Lower leg skin (tissue), 4 donors: ENCODE results near the gene ZMYM2. TPM values are rescaled to one million over a fixed set of nuclear protein-coding genes. Genes with fewer than 3 reads are reported as not detected.

Experiments used
- DNase-seq, 2 donors: peaks; one replicate each; pipeline ENCODE4 v3.0.0-alpha.2; 2019; ENCODE audit warnings: low spot score in 2 of 2
- H3K4me3 ChIP-seq: fragments of 200-600 bp; sonication (generic); 2 replicates; pipeline ENCODE4 v1.5.1; 2017; ENCODE audit warnings: mild to moderate bottlenecking, low read depth; ENCODE audit not compliant: poor library complexity, severe bottlenecking
- POLR2A ChIP-seq, 2 donors: fragments of 450-650 bp; IDR thresholded peaks; one replicate each; pipeline ENCODE4 v1.6.1; 2016 to 2017; ENCODE audit warnings: antibody characterized with exemption in 2 of 2, mild to moderate bottlenecking in 1 of 2, moderate library complexity in 1 of 2
- WGBS, 2 donors: methylation state at CpG; one replicate each; pipeline ENCODE4 v1.1.5; 2018; 5-methylcytosine and 5-hydroxymethylcytosine counted together
- intact Hi-C: fragments of 100-400 bp; cut with DNase I; formaldehyde crosslinking; loops from one replicate; pipeline ENCODE4 v1.15.0; 2023; ENCODE audit warnings: low total_unique reads
- total RNA-seq, 4 donors: library from RNA; depleted of rRNA; stranded (reverse); fragments of >200 nt; gene quantifications; one replicate each; pipeline ENCODE4 v1.1.0, GENCODE V29; 2016
- TF ChIP-seq, protein P1 (sequence below), 3 donors: fragments of 450-650 bp; IDR thresholded peaks; one replicate each; pipeline ENCODE4 v1.5.1; 2016; ENCODE audit warnings: antibody characterized with exemption in 3 of 3, mild to moderate bottlenecking in 3 of 3, moderate library complexity in 2 of 3

The ZMYM2 gene
- total RNA-seq, 4 donors from 2014 or later, result 37.5 to 58.2 (median 49.5) TPM

- DNase-seq, result no peak
- intact Hi-C loops, result no loop called here
- TF ChIP-seq POLR2A (IDR thresholded peaks at IDR 0.05), result no peak
- TF ChIP-seq, protein P1, sequence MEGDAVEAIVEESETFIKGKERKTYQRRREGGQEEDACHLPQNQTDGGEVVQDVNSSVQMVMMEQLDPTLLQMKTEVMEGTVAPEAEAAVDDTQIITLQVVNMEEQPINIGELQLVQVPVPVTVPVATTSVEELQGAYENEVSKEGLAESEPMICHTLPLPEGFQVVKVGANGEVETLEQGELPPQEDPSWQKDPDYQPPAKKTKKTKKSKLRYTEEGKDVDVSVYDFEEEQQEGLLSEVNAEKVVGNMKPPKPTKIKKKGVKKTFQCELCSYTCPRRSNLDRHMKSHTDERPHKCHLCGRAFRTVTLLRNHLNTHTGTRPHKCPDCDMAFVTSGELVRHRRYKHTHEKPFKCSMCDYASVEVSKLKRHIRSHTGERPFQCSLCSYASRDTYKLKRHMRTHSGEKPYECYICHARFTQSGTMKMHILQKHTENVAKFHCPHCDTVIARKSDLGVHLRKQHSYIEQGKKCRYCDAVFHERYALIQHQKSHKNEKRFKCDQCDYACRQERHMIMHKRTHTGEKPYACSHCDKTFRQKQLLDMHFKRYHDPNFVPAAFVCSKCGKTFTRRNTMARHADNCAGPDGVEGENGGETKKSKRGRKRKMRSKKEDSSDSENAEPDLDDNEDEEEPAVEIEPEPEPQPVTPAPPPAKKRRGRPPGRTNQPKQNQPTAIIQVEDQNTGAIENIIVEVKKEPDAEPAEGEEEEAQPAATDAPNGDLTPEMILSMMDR (IDR thresholded peaks at IDR 0.05), result no peak
- WGBS, 2 donors, result 91% methylated on average over 2 of the region's 2 CpGs
- no peak overlapping the region for H3K4me3 ChIP-seq
Observed at GRCh38 chr13:19991531-19991930, 33.0 kb downstream of the ZMYM2 start.

GRCh38 chr13:19993024-19993423 is 34.5 kb downstream of the ZMYM2 start:
- DNase-seq, result no peak
- TF ChIP-seq, protein P1 (IDR thresholded peaks at IDR 0.05), result no peak
- TF ChIP-seq POLR2A (IDR thresholded peaks at IDR 0.05), result no peak
- WGBS, 2 donors, result 92% methylated on average over 4 of the region's 4 CpGs
- intact Hi-C loops, result no loop called here
- no peak overlapping the region for H3K4me3 ChIP-seq

DNA sequence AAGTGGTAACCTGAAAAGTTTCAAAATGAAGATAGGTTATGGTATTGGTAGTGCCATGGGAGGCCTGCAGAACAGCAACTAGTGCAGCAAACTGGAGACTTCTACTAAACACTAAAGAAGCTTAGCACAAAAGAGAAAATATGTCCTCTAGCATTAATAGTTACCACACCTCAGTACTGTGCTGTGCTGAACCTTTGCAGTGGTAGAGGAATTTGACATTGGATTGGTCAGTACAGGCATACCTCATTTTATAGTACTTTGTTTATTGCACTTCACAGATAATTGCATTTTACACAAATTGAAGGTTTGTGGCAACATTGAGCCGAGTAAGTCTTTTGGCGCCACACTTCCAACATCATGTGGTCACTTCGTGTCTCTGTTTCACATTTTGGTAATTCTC is 40.4 kb downstream of the ZMYM2 start:
- no peak for TF ChIP-seq POLR2A (IDR thresholded peaks at IDR 0.05)
- TF ChIP-seq, protein P1 (IDR thresholded peaks at IDR 0.05), result no peak
- no peak for DNase-seq
- H3K4me3 ChIP-seq, result no peak overlapping the region
- 91 to 92% methylated on average over 3 of the region's 3 CpGs for WGBS, 2 donors
- intact Hi-C loops, result no loop called here

- WGBS, 2 donors, result 89 to 90% methylated on average over 5 of the region's 5 CpGs
- DNase-seq, result no peak
- no peak overlapping the region for H3K4me3 ChIP-seq
- intact Hi-C loops, result no loop called here
- no peak for TF ChIP-seq POLR2A (IDR thresholded peaks at IDR 0.05)
- TF ChIP-seq, protein P1 (IDR thresholded peaks at IDR 0.05), result no peak
Observed at GRCh38 chr13:20000062-20000552, 41.6 kb downstream of the ZMYM2 start.

DNA sequence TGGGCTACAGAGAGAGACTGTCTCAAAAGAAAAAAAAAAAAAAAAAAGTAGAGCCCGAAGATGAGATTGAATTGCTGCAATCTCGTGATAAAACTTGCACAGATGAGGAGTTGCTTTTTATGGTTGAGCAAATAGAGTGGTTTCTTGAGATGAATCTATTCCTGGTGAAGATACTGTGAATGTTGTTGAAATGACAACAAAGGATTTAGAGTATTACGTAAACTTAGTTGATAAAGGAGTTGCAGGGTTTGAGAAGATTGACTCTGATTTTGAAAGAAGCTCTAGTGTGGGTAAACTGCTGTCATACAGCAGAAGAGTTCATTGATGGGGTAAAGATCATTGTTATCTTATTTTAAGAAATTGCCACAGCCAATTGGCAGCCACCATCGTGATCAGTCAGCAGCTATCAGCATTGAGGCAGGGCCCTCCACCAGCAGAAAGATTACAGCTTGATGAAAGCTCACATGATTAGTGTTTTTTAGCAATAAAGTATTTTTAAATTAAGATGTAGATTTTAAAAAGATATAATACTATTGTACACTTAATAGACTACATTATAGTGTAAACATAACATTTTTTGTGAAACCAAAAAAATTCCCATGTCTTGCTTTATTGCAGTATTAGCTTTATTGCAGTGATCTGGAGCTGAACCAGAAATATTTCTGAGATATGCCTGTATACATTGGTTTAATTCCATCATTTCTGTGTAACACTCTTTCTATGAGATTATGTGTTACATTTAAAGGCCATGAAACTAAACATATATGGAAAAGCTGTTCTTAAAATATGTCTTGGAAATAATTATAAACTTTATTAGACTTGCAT is 43.1 kb downstream of the ZMYM2 start:
- intact Hi-C loops, result no loop called here
- H3K4me3 ChIP-seq, result no peak overlapping the region
- 83 to 86% methylated on average over 4 of the region's 4 CpGs for WGBS, 2 donors
- no peak for DNase-seq
- TF ChIP-seq, protein P1 (IDR thresholded peaks at IDR 0.05), result no peak
- TF ChIP-seq POLR2A (IDR thresholded peaks at IDR 0.05), result no peak
